ENCODE measurements around the gene HECW1.
A peak's percentile ranks its signal among the peaks of the same experiment; 100 is the strongest.

The HECW1 gene

GRCh38 chr7:43535810-43536585 is 423.6 kb downstream of the HECW1 start:
- DNase-seq (ENCODE audit: low read depth, low spot score), result peak; percentile 79

- DNase-seq (ENCODE audit: low read depth, low spot score), result no peak
Observed at GRCh38 chr7:43536773-43537172, 424.3 kb downstream of the HECW1 start.

- DNase-seq (ENCODE audit: low read depth, low spot score), result no peak
Observed at GRCh38 chr7:43537765-43538403, 425.4 kb downstream of the HECW1 start.

GRCh38 chr7:43538404-43538771 is 425.9 kb downstream of the HECW1 start:
- DNase-seq (ENCODE audit: low read depth, low spot score), result no peak

- no peak for DNase-seq (ENCODE audit: low read depth, low spot score)
Observed at GRCh38 chr7:43540471-43540870, 428.0 kb downstream of the HECW1 start.

- no peak for DNase-seq (ENCODE audit: low read depth, low spot score)
Observed at GRCh38 chr7:43542716-43543115, 430.3 kb downstream of the HECW1 start.

- DNase-seq (ENCODE audit: low read depth, low spot score), result no peak
Observed at GRCh38 chr7:43546231-43546630, 433.8 kb downstream of the HECW1 start.

GRCh38 chr7:43550427-43550826 is 438.0 kb downstream of the HECW1 start:
- no peak for DNase-seq (ENCODE audit: low read depth, low spot score)

- no peak for DNase-seq (ENCODE audit: low read depth, low spot score)
Observed at GRCh38 chr7:43552122-43552521, 439.7 kb downstream of the HECW1 start.

GRCh38 chr7:43553999-43554398 is 441.6 kb downstream of the HECW1 start:
- DNase-seq (ENCODE audit: low read depth, low spot score), result no peak

- DNase-seq (ENCODE audit: low read depth, low spot score), result no peak
Observed at GRCh38 chr7:43554423-43554822, 442.0 kb downstream of the HECW1 start.

- DNase-seq (ENCODE audit: low read depth, low spot score), result no peak
Observed at GRCh38 chr7:43557831-43558495, 445.5 kb downstream of the HECW1 start.

- no peak for DNase-seq (ENCODE audit: low read depth, low spot score)
Observed at GRCh38 chr7:43559171-43559945, 446.9 kb downstream of the HECW1 start.

- no peak for DNase-seq (ENCODE audit: low read depth, low spot score)
Observed at GRCh38 chr7:43559946-43560335, 447.5 kb downstream of the HECW1 start.

GRCh38 chr7:43560742-43561330 is 448.4 kb downstream of the HECW1 start:
- DNase-seq (ENCODE audit: low read depth, low spot score), result no peak

- no peak for DNase-seq (ENCODE audit: low read depth, low spot score)
Observed at GRCh38 chr7:43562383-43562782, 449.9 kb downstream of the HECW1 start.

GRCh38 chr7:43565786-43566185 is 453.3 kb downstream of the HECW1 start:
- no peak for DNase-seq (ENCODE audit: low read depth, low spot score)

GRCh38 chr7:43568529-43568928 is 456.1 kb downstream of the HECW1 start:
- no peak for DNase-seq (ENCODE audit: low read depth, low spot score)

GRCh38 chr7:43569424-43569823 is 457.0 kb downstream of the HECW1 start:
- DNase-seq (ENCODE audit: low read depth, low spot score), result no peak

- no peak for DNase-seq (ENCODE audit: low read depth, low spot score)
Observed at GRCh38 chr7:43570688-43571365, 458.4 kb downstream of the HECW1 start.

- DNase-seq (ENCODE audit: low read depth, low spot score), result peak; percentile 74
Observed at GRCh38 chr7:43572516-43573049, 460.1 kb downstream of the HECW1 start.
